Stimulated activated naive B cell treated with anti-CD40 and anti-IgM and Interleukin-4, amounts not matched to agents 10 μg/mL and 1 μg/mL and 100 μg/mL, for 72 hours (primary cell): ENCODE results near the gene KHDC4.

Source experiments
- ATAC-seq, 2 donors: fragments of 150-1000 bp; cut with Tn5 transposase; replicated peaks; 2 replicates each; pipeline ENCODE4 v1.10.0; 2021; ENCODE audit warnings: moderate library complexity in 1 of 2
- DNase-seq: peaks from one replicate; pipeline ENCODE4 v3.0.0; 2021
- H3K27ac Mint-ChIP-seq: one replicate; pipeline ENCODE4 v1.8.0; 2022; ENCODE audit warnings: mild to moderate bottlenecking, mixed read lengths
- H3K27me3 Mint-ChIP-seq, 2 donors: one replicate each; pipeline ENCODE4 v1.8.0; 2022; ENCODE audit warnings: mixed read lengths in 2 of 2
- H3K36me3 Mint-ChIP-seq, 2 donors: one replicate each; pipeline ENCODE4 v1.8.0; 2022; ENCODE audit warnings: mixed read lengths in 2 of 2, mild to moderate bottlenecking in 1 of 2
- H3K4me1 Mint-ChIP-seq, 2 donors: one replicate each; pipeline ENCODE4 v1.8.0; 2022; ENCODE audit warnings: mixed read lengths in 2 of 2, mild to moderate bottlenecking in 1 of 2
- H3K4me3 Mint-ChIP-seq, 2 donors: one replicate each; pipeline ENCODE4 v1.8.0; 2022; ENCODE audit warnings: mild to moderate bottlenecking in 2 of 2, mixed read lengths in 2 of 2, moderate library complexity in 1 of 2
- H3K9me3 Mint-ChIP-seq, 2 donors: one replicate each; pipeline ENCODE4 v1.8.0; 2022; ENCODE audit warnings: mixed read lengths in 2 of 2, mild to moderate bottlenecking in 1 of 2

Gene KHDC4

GRCh38 chr1:155893389-155894142, 40.6 kb downstream of the KHDC4 start:
- ATAC-seq (no peak), DNase-seq (no peak)
- H3K9me3 Mint-ChIP-seq = no peaks in the 10 kb centered on the region
- H3K4me1 Mint-ChIP-seq = no peaks in the 10 kb centered on the region
- H3K27me3 Mint-ChIP-seq = no peaks in the 10 kb centered on the region
- no peak overlapping the region for H3K4me3 Mint-ChIP-seq
- H3K36me3 Mint-ChIP-seq = peaks cover 9 to 10% of the 10 kb centered on the region in 2 donors
- H3K27ac Mint-ChIP-seq = no peak overlapping the region

GRCh38 chr1:155892796-155893195, 41.4 kb downstream of the KHDC4 start:
- H3K4me3 Mint-ChIP-seq = no peak overlapping the region
- H3K9me3 Mint-ChIP-seq = no peaks in the 10 kb centered on the region
- peaks cover 7 to 9% of the 10 kb centered on the region in 2 donors for H3K36me3 Mint-ChIP-seq
- no peak overlapping the region for H3K27ac Mint-ChIP-seq
- DNase-seq (no peak), ATAC-seq (no peak)
- no peaks in the 10 kb centered on the region for H3K27me3 Mint-ChIP-seq
- H3K4me1 Mint-ChIP-seq = no peaks in the 10 kb centered on the region

- H3K4me1 Mint-ChIP-seq = no peaks in the 10 kb centered on the region
- no peak overlapping the region for H3K4me3 Mint-ChIP-seq
- no peaks in the 10 kb centered on the region for H3K9me3 Mint-ChIP-seq
- no peak for ATAC-seq
- H3K36me3 Mint-ChIP-seq = peaks cover 4% of the 10 kb centered on the region in 2 donors
- no peaks in the 10 kb centered on the region for H3K27me3 Mint-ChIP-seq
- H3K27ac Mint-ChIP-seq = no peak overlapping the region
- DNase-seq = no peak
Observed at GRCh38 chr1:155890251-155890650, 44.0 kb downstream of the KHDC4 start.

GRCh38 chr1:155889566-155889965, 44.6 kb downstream of the KHDC4 start:
- Mint-ChIP-seq H3K27me3 (no peaks in the 10 kb centered on the region), H3K4me1 (no peaks in the 10 kb centered on the region), H3K27ac (no peak overlapping the region), H3K4me3 (no peak overlapping the region), H3K9me3 (no peaks in the 10 kb centered on the region), H3K36me3 (peaks cover 3 to 4% of the 10 kb centered on the region in 2 donors)
- ATAC-seq = no peak
- DNase-seq = no peak

- no peak overlapping the region for H3K4me3 Mint-ChIP-seq
- no peaks in the 10 kb centered on the region for H3K27me3 Mint-ChIP-seq
- peaks cover 3 to 8% of the 10 kb centered on the region in 2 donors for H3K36me3 Mint-ChIP-seq
- H3K9me3 Mint-ChIP-seq = no peaks in the 10 kb centered on the region
- H3K4me1 Mint-ChIP-seq = no peaks in the 10 kb centered on the region
- ATAC-seq (no peak), DNase-seq (no peak)
- no peak overlapping the region for H3K27ac Mint-ChIP-seq
Observed at GRCh38 chr1:155888481-155888880, 45.7 kb downstream of the KHDC4 start.

DNA sequence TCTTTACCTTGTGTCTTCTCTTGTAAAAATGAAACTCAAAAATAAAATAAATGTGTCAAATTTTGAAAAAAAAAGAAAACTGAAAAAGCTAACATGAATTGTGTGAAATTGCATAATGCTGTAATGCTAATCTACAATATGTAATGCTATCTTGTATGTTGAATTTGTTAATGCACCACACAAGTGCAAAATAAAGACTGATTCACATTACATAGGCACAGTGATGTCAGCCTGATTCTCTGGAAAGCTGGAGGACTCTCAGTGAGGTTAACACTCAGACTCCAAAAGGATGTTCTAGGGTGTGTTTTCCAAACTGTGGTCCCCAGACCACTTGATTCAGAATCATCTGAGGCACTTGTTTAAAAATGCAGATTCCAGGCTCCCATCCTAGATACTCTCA, 49.2 kb downstream of the KHDC4 start:
- H3K4me3 Mint-ChIP-seq = no peak overlapping the region
- peaks cover 9 to 18% of the 10 kb centered on the region in 2 donors for H3K4me1 Mint-ChIP-seq
- H3K36me3 Mint-ChIP-seq = peaks cover 11 to 20% of the 10 kb centered on the region in 2 donors
- ATAC-seq (no peak), DNase-seq (no peak)
- no peaks in the 10 kb centered on the region for H3K9me3 Mint-ChIP-seq
- H3K27ac Mint-ChIP-seq = no peak overlapping the region
- H3K27me3 Mint-ChIP-seq = no peaks in the 10 kb centered on the region

- Mint-ChIP-seq H3K27ac (no peak overlapping the region), H3K4me1 (peaks cover 9 to 18% of the 10 kb centered on the region in 2 donors), H3K9me3 (no peaks in the 10 kb centered on the region), H3K4me3 (no peak overlapping the region), H3K27me3 (no peaks in the 10 kb centered on the region), H3K36me3 (peaks cover 11 to 26% of the 10 kb centered on the region in 2 donors)
- ATAC-seq = no peak
- no peak for DNase-seq
Observed at GRCh38 chr1:155884031-155884960, 49.9 kb downstream of the KHDC4 start.

GRCh38 chr1:155882766-155883165, 51.4 kb downstream of the KHDC4 start:
- Mint-ChIP-seq H3K4me3 (no peak overlapping the region), H3K9me3 (no peaks in the 10 kb centered on the region), H3K27me3 (no peaks in the 10 kb centered on the region), H3K4me1 (peaks cover 9 to 18% of the 10 kb centered on the region in 2 donors), H3K27ac (no peak overlapping the region), H3K36me3 (peaks cover 13 to 32% of the 10 kb centered on the region in 2 donors)
- DNase-seq = no peak
- no peak for ATAC-seq

DNA sequence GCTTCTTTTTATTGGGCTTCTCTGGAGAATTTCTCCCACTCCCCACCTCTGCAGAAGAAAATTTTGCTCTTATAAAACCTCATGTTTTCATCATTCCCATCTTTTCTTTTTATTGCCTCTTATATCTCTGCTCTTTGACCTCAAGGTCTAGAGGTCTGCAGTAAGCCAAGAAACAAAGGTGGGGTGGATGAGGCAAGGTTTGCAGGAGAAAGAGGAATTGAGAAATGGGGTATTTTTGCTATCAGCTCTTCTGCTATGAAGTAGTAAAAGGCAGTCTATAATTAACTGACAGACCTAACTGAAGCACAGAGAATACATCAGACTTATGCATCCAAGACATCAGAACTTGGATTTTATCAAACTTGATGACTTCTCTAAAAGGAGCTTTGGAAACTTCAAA, 52.0 kb downstream of the KHDC4 start:
- Mint-ChIP-seq H3K9me3 (no peaks in the 10 kb centered on the region), H3K4me3 (peak overlapping the region in 1 of 2 donors; percentile 42), H3K36me3 (peaks cover 13 to 32% of the 10 kb centered on the region in 2 donors), H3K27me3 (no peaks in the 10 kb centered on the region), H3K27ac (no peak overlapping the region), H3K4me1 (peaks cover 9 to 18% of the 10 kb centered on the region in 2 donors)
- DNase-seq = no peak
- peak; percentile 98 to 99 for ATAC-seq

GRCh38 chr1:155880950-155881349, 53.3 kb downstream of the KHDC4 start:
- no peak overlapping the region for H3K27ac Mint-ChIP-seq
- H3K4me3 Mint-ChIP-seq = no peak overlapping the region
- no peaks in the 10 kb centered on the region for H3K27me3 Mint-ChIP-seq
- H3K36me3 Mint-ChIP-seq = peaks cover 13 to 33% of the 10 kb centered on the region in 2 donors
- no peaks in the 10 kb centered on the region for H3K9me3 Mint-ChIP-seq
- H3K4me1 Mint-ChIP-seq = peaks cover 9 to 18% of the 10 kb centered on the region in 2 donors
- ATAC-seq (no peak), DNase-seq (no peak)

GRCh38 chr1:155880251-155880650, 54.0 kb downstream of the KHDC4 start:
- DNase-seq = no peak
- Mint-ChIP-seq H3K4me1 (peaks cover 9 to 18% of the 10 kb centered on the region in 2 donors), H3K27ac (no peak overlapping the region), H3K27me3 (no peaks in the 10 kb centered on the region), H3K9me3 (no peaks in the 10 kb centered on the region), H3K4me3 (no peak overlapping the region), H3K36me3 (peaks cover 15 to 33% of the 10 kb centered on the region in 2 donors)
- ATAC-seq = no peak

- ATAC-seq = no peak
- H3K27ac Mint-ChIP-seq = no peak overlapping the region
- H3K4me1 Mint-ChIP-seq = peaks cover 9 to 18% of the 10 kb centered on the region in 2 donors
- H3K27me3 Mint-ChIP-seq = no peaks in the 10 kb centered on the region
- no peak for DNase-seq
- H3K36me3 Mint-ChIP-seq = peaks cover 15 to 31% of the 10 kb centered on the region in 2 donors
- no peak overlapping the region for H3K4me3 Mint-ChIP-seq
- no peaks in the 10 kb centered on the region for H3K9me3 Mint-ChIP-seq
Observed at GRCh38 chr1:155877945-155878344, 56.3 kb downstream of the KHDC4 start.

- Mint-ChIP-seq H3K9me3 (no peaks in the 10 kb centered on the region), H3K27ac (no peak overlapping the region), H3K4me1 (no peaks in the 10 kb centered on the region), H3K36me3 (peaks cover 14 to 27% of the 10 kb centered on the region in 2 donors), H3K4me3 (no peak overlapping the region), H3K27me3 (no peaks in the 10 kb centered on the region)
- DNase-seq (no peak), ATAC-seq (no peak)
Observed at GRCh38 chr1:155873860-155874259, 60.4 kb downstream of the KHDC4 start.

DNA sequence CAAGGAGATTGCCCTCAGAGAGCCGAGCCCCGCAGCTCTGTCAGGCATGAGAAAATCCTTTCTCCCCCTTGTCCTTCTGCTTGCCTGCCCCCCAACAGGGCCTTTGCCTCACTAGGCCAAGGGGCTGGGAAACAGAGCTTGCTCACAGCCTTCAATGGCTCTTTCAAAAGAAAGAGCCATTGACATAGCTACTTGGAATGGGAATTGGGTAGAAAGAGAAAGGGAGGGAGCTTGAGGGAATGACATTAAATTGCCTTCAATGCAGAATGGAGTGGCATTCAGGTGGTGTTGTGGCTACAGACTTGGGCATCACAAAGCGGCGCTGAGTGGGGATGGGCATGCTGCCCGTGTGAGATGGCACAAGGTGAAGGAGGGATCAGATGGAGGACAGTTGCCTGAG, 61.7 kb downstream of the KHDC4 start:
- ATAC-seq = no peak
- Mint-ChIP-seq H3K27me3 (no peaks in the 10 kb centered on the region), H3K36me3 (peaks cover 16 to 31% of the 10 kb centered on the region in 2 donors), H3K4me3 (no peak overlapping the region), H3K9me3 (no peaks in the 10 kb centered on the region), H3K27ac (no peak overlapping the region), H3K4me1 (no peaks in the 10 kb centered on the region)
- no peak for DNase-seq
